NCI-H2107 (cell line): ENCODE data around the gene ADGRL1.
"Not testable (repeated sequence)": the region's sequence is repeated elsewhere in the genome, so short reads cannot be mapped to it uniquely, and the experiment has no call there.

Experiments used
- DNase-seq: peaks from one replicate; lab custom pipeline; 2025; lab: John Stamatoyannopoulos, UW

Gene ADGRL1

DNA sequence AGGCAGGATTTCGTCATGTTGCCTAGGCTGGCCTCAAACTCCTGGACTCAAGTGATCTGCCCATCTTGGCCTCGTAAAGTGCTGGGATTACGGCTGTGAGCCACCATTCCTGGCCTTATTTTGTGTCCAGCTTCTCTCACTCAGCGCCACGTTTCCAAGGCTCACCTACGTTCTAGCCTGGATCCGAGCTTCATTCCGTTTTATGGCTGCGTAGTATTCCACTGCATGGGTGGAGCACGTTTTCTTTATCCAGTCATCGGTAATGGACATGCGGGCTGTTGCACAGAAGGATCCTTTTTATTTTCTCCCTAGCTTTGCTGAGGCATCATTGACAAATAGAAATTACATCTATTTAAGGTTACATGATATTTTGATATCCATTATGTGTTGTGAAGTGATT is 16.6 kb downstream of the ADGRL1 start:
- DNase-seq: no peak

- not testable (repeated sequence) for DNase-seq
These were observed 17.9 kb downstream of the ADGRL1 start for GRCh38 chr19:14188086-14188485.

GRCh38 chr19:14187561-14187960 is 18.4 kb downstream of the ADGRL1 start:
- no peak for DNase-seq

- DNase-seq: not testable (repeated sequence)
These were observed 19.3 kb downstream of the ADGRL1 start for GRCh38 chr19:14186684-14187083.

DNA sequence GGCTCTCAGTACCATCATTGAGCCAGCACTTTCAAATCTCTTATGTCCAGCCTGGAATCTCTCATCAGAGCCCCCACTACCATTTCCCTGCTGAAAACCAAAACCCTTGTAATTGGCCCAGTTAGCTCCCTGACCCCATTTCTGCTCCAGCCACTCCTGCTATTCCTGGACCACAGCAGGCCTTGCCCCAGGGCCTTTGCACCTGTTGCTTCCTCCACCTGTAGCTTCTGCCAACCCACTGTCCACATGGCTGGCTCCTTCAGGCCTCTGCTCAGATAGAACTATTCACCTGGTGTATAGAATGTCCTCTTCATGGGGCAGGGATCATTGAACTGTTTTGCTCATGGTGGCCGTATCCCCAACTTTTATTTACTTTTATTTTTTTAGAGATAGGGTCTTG is 20.3 kb downstream of the ADGRL1 start:
- not testable (repeated sequence) for DNase-seq

GRCh38 chr19:14185158-14185557 is 20.8 kb downstream of the ADGRL1 start:
- DNase-seq: no peak

GRCh38 chr19:14183741-14184350 is 22.1 kb downstream of the ADGRL1 start:
- no peak for DNase-seq

DNA sequence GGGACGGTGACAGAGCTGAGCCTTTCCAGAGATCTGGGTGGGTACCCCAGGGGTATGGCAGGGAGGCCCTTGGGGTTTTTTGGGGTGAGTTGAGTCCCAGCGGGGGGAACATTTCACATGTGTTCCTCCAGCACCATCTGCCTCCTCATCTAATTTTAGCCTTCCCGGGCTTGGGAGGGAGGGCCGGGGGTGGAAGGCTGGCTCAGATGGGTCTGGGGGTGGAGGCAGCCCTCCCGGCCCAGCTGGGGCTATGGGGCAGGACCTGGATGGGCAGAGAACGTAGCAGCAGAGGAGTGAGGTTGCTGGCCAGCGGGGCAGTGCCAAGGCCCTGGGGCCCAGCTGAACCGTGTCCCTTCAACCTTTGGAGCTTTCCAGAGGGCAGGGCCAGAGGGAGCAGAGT is 23.5 kb downstream of the ADGRL1 start:
- no peak for DNase-seq

- DNase-seq: no peak
These were observed 24.1 kb downstream of the ADGRL1 start for GRCh38 chr19:14181906-14182305.

- not testable (repeated sequence) for DNase-seq
These were observed 24.8 kb downstream of the ADGRL1 start for GRCh38 chr19:14181199-14181598.

- DNase-seq: no peak
These were observed 28.4 kb downstream of the ADGRL1 start for GRCh38 chr19:14177496-14178074.

GRCh38 chr19:14175351-14175792 is 30.6 kb downstream of the ADGRL1 start:
- no peak for DNase-seq

- DNase-seq: no peak
These were observed 31.1 kb downstream of the ADGRL1 start for GRCh38 chr19:14174883-14175282.

- no peak for DNase-seq
These were observed 37.0 kb downstream of the ADGRL1 start for GRCh38 chr19:14168993-14169392.

- DNase-seq: no peak
These were observed 37.6 kb downstream of the ADGRL1 start for GRCh38 chr19:14168259-14168972.

DNA sequence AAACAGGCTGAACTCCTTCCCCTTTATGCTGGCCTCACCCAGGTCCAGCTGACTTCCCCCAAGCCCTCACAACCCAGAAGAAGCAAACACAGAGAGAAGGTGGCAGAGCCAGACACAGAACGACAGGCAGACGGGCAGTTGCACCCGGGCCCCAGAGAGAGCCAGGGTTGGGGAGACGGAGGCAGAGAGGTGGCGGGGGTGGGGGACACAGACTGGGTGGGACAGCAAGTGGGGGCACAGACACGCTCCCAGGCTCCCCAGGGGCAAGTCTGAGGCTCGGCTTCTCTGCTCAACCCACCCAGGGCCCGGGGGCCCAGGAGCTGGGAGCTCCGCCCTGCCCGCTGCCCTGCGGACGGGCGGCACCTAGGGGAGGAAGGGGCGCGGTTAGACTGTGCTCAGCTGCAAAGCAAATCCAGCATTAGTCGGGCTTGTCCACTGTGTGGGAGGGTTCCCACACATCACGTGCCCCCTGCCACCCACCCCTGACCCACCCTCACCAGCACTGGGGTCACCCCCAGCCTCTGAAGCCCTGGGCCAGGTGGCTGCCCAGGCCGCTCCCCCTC is 38.3 kb downstream of the ADGRL1 start:
- no peak for DNase-seq

DNA sequence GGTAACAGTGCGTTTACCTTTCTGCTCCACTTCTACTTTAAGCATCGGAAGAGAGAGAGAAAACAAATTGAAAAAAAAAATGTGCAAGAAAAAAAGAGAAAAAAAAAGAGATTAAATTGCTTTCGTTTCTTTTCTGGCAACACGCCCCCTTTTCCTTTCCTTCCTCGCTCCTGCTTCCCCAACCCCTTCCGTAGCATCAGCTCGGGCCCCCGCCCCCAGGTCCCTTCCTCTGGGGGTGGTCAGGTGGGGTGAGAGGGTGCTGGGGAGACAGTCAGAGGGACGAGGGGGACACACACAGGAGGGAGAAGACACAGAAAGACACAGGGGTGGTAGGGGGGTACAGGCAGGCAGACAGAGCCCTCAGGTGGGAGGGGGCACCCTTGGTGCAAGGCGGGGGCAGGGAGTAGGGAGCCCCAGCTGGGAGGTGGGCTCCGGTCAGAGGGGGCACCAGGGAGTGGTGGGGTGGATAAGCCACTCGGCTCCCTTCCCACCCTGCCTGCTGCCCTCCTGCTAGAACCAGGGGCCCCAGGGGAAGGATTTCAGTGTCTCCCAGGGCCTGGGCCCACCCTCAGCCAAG is 38.9 kb downstream of the ADGRL1 start:
- DNase-seq: no peak

DNA sequence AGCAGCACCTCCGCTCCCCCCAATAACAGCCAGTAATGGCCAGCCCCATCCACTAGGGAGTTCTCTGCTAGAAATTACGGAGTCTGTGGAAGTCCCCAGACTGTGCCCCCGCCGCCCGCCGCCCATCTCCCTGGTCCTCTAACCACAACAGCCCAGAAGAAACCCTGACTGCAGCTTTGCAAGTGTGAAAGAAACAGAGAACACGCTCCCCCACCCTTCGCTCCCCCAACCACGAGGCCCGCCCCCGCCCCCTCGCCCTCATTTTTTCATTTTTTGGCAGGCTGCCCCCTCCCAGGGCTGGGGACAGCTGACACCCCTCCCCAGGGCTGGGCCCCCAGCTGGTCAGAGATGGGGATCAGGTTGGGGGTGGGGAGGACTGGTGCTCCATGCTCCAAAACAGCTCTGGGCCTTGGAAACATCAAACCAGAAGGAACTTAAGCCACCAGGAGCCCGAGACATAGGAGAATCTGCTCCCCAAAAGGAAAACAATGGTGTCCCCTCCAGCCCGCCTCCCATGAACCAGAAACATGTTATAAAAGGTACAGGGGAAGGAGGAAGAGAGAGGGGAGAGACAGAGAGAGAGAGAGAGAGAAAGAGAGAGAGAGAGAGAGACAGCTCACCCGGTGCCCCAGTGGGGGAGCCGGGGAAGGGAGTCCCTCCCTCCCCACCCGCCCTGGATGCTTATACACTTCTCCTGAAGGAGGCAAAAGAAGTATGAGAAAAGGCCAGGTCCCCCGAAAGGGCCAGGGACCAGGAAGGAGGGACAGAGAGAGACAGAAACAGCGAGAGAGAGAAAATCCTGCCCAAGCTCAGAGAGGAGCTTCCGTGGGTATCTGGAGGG is 39.8 kb downstream of the ADGRL1 start:
- no peak for DNase-seq

GRCh38 chr19:14164724-14165493 is 41.1 kb downstream of the ADGRL1 start:
- no peak for DNase-seq

GRCh38 chr19:14164082-14164481 is 41.9 kb downstream of the ADGRL1 start:
- no peak for DNase-seq

GRCh38 chr19:14162871-14163297 is 43.1 kb downstream of the ADGRL1 start:
- DNase-seq: no peak
